Peyer's patch (tissue), 4 donors: ENCODE results near the gene RAB3GAP1.

Experiments
- CTCF ChIP-seq, 6 experiments: fragments of 450-650 bp in 4 of 6; fragments of 200-600 bp in 2 of 6; sonication (generic) in 1 of 6; IDR thresholded peaks; one replicate each; pipeline ENCODE4 v1.5.1; 2017 to 2019; ENCODE audit warnings: antibody characterized with exemption in 6 of 6, mild to moderate bottlenecking in 3 of 6, moderate library complexity in 1 of 6
- POLR2A ChIP-seq, 2 donors: fragments of 450-650 bp; IDR thresholded peaks; one replicate each; pipeline ENCODE4 v1.5.1; 2017; ENCODE audit warnings: antibody characterized with exemption in 2 of 2, mild to moderate bottlenecking in 2 of 2, moderate library complexity in 2 of 2

GRCh38 chr2:135174810-135175093 lies 122.7 kb downstream of the RAB3GAP1 start:
- TF ChIP-seq POLR2A (IDR thresholded peaks at IDR 0.05) (no peak), CTCF (IDR thresholded peaks at IDR 0.05) (no peak)
